HepG2 (cell line): ENCODE data around the gene SPRED2. TPM values are rescaled to one million over a fixed set of nuclear protein-coding genes. Genes with fewer than 3 reads are reported as not detected.

Experiments used
- AHR ChIP-seq: IDR thresholded peaks from 2 replicates; pipeline ENCODE4 v1.6.1; 2018; ENCODE audit warnings: missing genetic modification reagents, missing compliant biosample characterization
- CBFB ChIP-seq: sonication (generic); formaldehyde crosslinking; IDR thresholded peaks from 2 replicates; pipeline ENCODE4 v1.4.0; 2020; ENCODE audit warnings: missing genetic modification reagents
- CREB3 ChIP-seq: sonication (generic); formaldehyde crosslinking; IDR thresholded peaks from 2 replicates; pipeline ENCODE4 v1.5.0; 2020; ENCODE audit warnings: missing genetic modification reagents
- LBX2 ChIP-seq: sonication (generic); formaldehyde crosslinking; IDR thresholded peaks from 2 replicates; pipeline ENCODE4 v1.5.0; 2020; ENCODE audit warnings: missing genetic modification reagents, mild to moderate bottlenecking, borderline replicate concordance
- MTA3 ChIP-seq: sonication (generic); formaldehyde crosslinking; IDR thresholded peaks from 2 replicates; pipeline ENCODE4 v1.4.0; 2020; ENCODE audit warnings: missing genetic modification reagents
- NFATC3 ChIP-seq: sonication (generic); formaldehyde crosslinking; IDR thresholded peaks from 2 replicates; pipeline ENCODE4 v1.5.1; 2020; ENCODE audit warnings: mild to moderate bottlenecking, missing genetic modification reagents
- PBX3 ChIP-seq: sonication (generic); formaldehyde crosslinking; IDR thresholded peaks from 2 replicates; pipeline ENCODE4 v1.8.1; 2023; ENCODE audit warnings: missing genetic modification reagents, inconsistent platforms, borderline replicate concordance
- RERE ChIP-seq: IDR thresholded peaks from 2 replicates; pipeline ENCODE4 v1.6.1; 2016; ENCODE audit warnings: low read depth, missing genetic modification reagents, missing compliant biosample characterization
- SRF ChIP-seq: IDR thresholded peaks from 2 replicates; pipeline ENCODE4 v1.6.1; 2011; ENCODE audit warnings: mild to moderate bottlenecking, low read depth, low read length, moderate library complexity
- TCF7L2 ChIP-seq: IDR thresholded peaks from 2 replicates; pipeline ENCODE4 v1.6.1; 2011; ENCODE audit warnings: mild to moderate bottlenecking, low read depth, low read length, moderate library complexity
- TFAP4 ChIP-seq: sonication (generic); IDR thresholded peaks from 2 replicates; pipeline ENCODE4 v1.6.1; 2016; ENCODE audit warnings: low read depth, borderline replicate concordance
- ZBTB43 ChIP-seq: sonication (generic); formaldehyde crosslinking; conservative IDR thresholded peaks from 2 replicates; pipeline ENCODE4 v1.4.0; 2020; ENCODE audit warnings: missing genetic modification reagents
- ZNF281 ChIP-seq: sonication (generic); formaldehyde crosslinking; IDR thresholded peaks from 2 replicates; pipeline ENCODE4 v1.4.0; 2020; ENCODE audit warnings: missing genetic modification reagents, borderline replicate concordance
- ZNF354B ChIP-seq: sonication (generic); formaldehyde crosslinking; IDR thresholded peaks from 2 replicates; pipeline ENCODE4 v1.8.0; 2022; ENCODE audit warnings: mild to moderate bottlenecking, missing genetic modification reagents
- ZZZ3 ChIP-seq: sonication (generic); formaldehyde crosslinking; IDR thresholded peaks from 2 replicates; pipeline ENCODE4 v1.4.0; 2020; ENCODE audit warnings: missing genetic modification reagents, mild to moderate bottlenecking, borderline replicate concordance
- polyA plus RNA-seq, 8 experiments: library from polyadenylated mRNA; depleted of rRNA in 3 of 8; stranded (reverse) in 7 of 8; unstranded in 1 of 8; fragments of >200 nt; fragmentation: Illumina TruSeq in 4 of 8; extraction: Trizol in 4 of 8; gene quantifications; 2 replicates each; pipeline versions ENCODE4 v1.2.1 to v1.2.3, GENCODE V29; 2011 to 2016; ENCODE audit warnings: low read depth in 4 of 8, missing spikeins in 1 of 8, mixed read lengths in 1 of 8; ENCODE audit not compliant: insufficient read depth in 1 of 8
- total RNA-seq, 5 experiments: library from RNA; depleted of rRNA; stranded (reverse); fragments of >200 nt; fragmentation: Illumina TruSeq; extraction: Trizol; gene quantifications; 2 replicates each; pipeline ENCODE4 v1.2.3, GENCODE V29; 2016; ENCODE audit warnings: low read depth in 1 of 5

Gene SPRED2
- total and polyA plus RNA-seq, 2 of the 13 experiments (the other 11 are each of a cell fraction or from before 2014, with no cell fraction given), result 13.0 to 37.0 TPM

GRCh38 chr2:65436169-65436823 lies 3.9 kb upstream of the SPRED2 start (continued):
- TF ChIP-seq RERE (peak; percentile 82; the same call in 1 of the 2 replicates), AHR (CRISPR knock-in tag) (peak; percentile 71; the same call in 1 of the 2 replicates), CBFB (no peak; the same call in 1 of the 2 replicates), ZNF281 (CRISPR knock-in tag) (peak; percentile 70), ZBTB43 (CRISPR knock-in tag) (peak; percentile 68; the same call in 1 of the 2 replicates), ZNF354B (CRISPR knock-in tag) (no peak), TFAP4 (peak; percentile 76), CREB3 (CRISPR knock-in tag) (peak; percentile 93; the same call in 1 of the 2 replicates), MTA3 (CRISPR knock-in tag) (no peak), SRF (no peak), TCF7L2 (no peak), LBX2 (no peak), ZZZ3 (CRISPR knock-in tag) (no peak), PBX3 (CRISPR knock-in tag) (0 out of 2 replicates have a peak, but pooled peaks have one; percentile 47), NFATC3 (CRISPR knock-in tag) (no peak)
